OCI-LY3 (cell line): ENCODE data around the gene ITIH3.

Source experiments
- H2AFZ ChIP-seq: fragments of 200-600, 300-600 bp; shearing (Covaris generic); 2 replicates; pipeline ENCODE4 v1.6.0; 2014; ENCODE audit warnings: antibody characterized with exemption, low read depth, low read length
- H3K27ac ChIP-seq: fragments of 200-600, 300-600 bp; sonication (generic); 2 replicates; pipeline ENCODE4 v1.5.1; 2014; ENCODE audit warnings: mild to moderate bottlenecking, low read length, moderate library complexity, mixed read lengths
- H3K27me3 ChIP-seq: fragments of 200-600, 300-600 bp; sonication (generic); 2 replicates; pipeline ENCODE4 v1.6.1; 2014; ENCODE audit warnings: low read depth, low read length, mixed read lengths
- H3K36me3 ChIP-seq: fragments of 200-600, 300-600 bp; sonication (generic); replicated peaks from 2 replicates; pipeline ENCODE3; 2014; ENCODE audit warnings: low read depth, low read length, mixed read lengths
- H3K4me1 ChIP-seq: fragments of 300-600, 200-600 bp; sonication (generic); 2 replicates; pipeline ENCODE4 v1.6.1; 2014; ENCODE audit warnings: low read length, mixed read lengths
- H3K4me2 ChIP-seq: fragments of 200-600, 300-600 bp; sonication (generic); 2 replicates; pipeline ENCODE4 v1.6.1; 2014; ENCODE audit warnings: low read length, mixed read lengths
- H3K4me3 ChIP-seq: fragments of 300-600, 200-600 bp; sonication (generic); 2 replicates; pipeline ENCODE4 v1.5.1; 2014; ENCODE audit warnings: antibody characterized with exemption, mild to moderate bottlenecking, low read length, moderate library complexity
- H3K79me2 ChIP-seq: fragments of 300-600, 200-600 bp; shearing (Covaris generic); 2 replicates; pipeline ENCODE4 v1.6.1; 2014; ENCODE audit warnings: mild to moderate bottlenecking, low read length, mixed read lengths
- H3K9ac ChIP-seq: fragments of 300-600, 200-600 bp; shearing (Covaris generic); 2 replicates; pipeline ENCODE4 v1.6.0; 2014; ENCODE audit warnings: mild to moderate bottlenecking, low read length, moderate library complexity
- H3K9me3 ChIP-seq: fragments of 200-600, 300-600 bp; shearing (Covaris generic); 2 replicates; pipeline ENCODE4 v1.6.1; 2014; ENCODE audit warnings: low read length, mixed read lengths; ENCODE audit not compliant: insufficient read depth
- H4K20me1 ChIP-seq: fragments of 200-600, 300-600 bp; sonication (generic); 2 replicates; pipeline ENCODE4 v1.6.1; 2016; ENCODE audit warnings: low read length, mixed read lengths; ENCODE audit not compliant: insufficient read depth
- EZH2phosphoT487 ChIP-seq: fragments of 200-600 bp; shearing (Covaris generic); IDR thresholded peaks from 2 replicates; pipeline ENCODE4 v1.6.1; 2018; ENCODE audit warnings: antibody characterized with exemption, mixed run types, low read depth
- TF ChIP-seq, protein P1 (sequence below): fragments of 200-600, 300-600 bp; sonication (generic); IDR thresholded peaks from 2 replicates; pipeline ENCODE4 v1.5.1; 2014; ENCODE audit warnings: antibody characterized with exemption, low read length, low read depth

The ITIH3 gene

DNA sequence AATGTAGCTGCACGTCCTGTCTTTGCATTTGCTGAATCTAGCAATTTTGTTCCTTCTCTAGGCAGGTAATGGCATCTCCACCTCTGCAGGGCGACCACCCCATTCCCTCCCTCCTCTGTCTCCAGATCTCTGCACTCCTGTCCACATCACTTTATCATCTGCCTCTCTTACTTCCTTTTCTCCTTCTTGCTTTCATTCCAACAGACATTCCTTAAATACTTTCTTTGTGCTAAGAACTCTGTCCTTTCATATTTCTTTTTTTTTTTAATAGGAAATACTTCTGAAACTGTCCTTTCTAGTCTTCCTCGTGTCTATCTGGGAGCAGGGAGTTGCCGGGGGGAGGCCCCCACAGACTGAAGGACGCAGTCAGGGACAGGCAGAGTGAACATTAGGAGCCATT is 7.2 kb downstream of the ITIH3 start:
- Histone ChIP-seq H3K36me3 (no peaks in the 10 kb centered on the region), H3K9ac (no peak overlapping the region), H4K20me1 (no peaks in the 10 kb centered on the region), H3K4me1 (no peaks in the 10 kb centered on the region), H2AFZ (no peak overlapping the region), H3K4me3 (no peak overlapping the region), H3K9me3 (no peaks in the 10 kb centered on the region), H3K4me2 (no peak overlapping the region), H3K27ac (no peak overlapping the region), H3K27me3 (no peaks in the 10 kb centered on the region), H3K79me2 (no peaks in the 10 kb centered on the region)
- TF ChIP-seq, protein P1, sequence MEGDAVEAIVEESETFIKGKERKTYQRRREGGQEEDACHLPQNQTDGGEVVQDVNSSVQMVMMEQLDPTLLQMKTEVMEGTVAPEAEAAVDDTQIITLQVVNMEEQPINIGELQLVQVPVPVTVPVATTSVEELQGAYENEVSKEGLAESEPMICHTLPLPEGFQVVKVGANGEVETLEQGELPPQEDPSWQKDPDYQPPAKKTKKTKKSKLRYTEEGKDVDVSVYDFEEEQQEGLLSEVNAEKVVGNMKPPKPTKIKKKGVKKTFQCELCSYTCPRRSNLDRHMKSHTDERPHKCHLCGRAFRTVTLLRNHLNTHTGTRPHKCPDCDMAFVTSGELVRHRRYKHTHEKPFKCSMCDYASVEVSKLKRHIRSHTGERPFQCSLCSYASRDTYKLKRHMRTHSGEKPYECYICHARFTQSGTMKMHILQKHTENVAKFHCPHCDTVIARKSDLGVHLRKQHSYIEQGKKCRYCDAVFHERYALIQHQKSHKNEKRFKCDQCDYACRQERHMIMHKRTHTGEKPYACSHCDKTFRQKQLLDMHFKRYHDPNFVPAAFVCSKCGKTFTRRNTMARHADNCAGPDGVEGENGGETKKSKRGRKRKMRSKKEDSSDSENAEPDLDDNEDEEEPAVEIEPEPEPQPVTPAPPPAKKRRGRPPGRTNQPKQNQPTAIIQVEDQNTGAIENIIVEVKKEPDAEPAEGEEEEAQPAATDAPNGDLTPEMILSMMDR: no peak
- no peak for TF ChIP-seq EZH2phosphoT487

DNA sequence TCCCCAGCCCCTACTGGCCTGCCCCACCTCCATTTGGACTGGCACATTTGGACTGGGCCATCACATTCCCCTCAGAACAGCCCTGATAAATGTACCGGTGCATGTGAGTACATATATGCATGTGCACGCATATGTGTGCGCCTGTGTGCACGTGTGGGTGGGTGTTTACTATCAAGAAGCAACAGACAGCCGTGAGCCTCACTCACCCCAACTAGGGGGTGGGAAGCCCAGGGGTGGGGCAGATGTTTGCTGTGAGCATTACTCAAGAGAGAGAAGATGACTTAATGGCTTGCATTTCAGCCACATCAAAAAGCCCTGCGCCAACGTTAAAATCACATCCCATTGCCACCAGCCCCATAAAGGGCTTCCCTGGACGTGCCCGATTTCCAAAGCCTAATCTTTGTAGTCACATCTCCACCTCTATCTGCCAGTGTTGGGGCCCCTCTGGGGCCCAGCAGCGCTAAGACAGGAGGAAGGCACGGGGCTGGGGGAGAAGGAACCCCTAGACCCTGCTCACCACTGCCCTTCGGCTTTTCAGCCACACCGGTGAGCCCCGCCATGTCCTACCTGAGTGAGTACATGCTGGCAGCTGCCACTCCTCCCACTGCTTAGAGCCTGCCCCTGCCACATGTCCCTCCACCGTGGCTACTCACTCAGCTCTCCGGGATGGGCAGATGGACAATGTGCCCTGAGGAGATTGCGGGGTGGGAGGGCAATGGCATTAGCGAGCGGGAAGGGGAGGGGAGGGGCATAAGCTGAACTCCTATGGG is 10.9 kb downstream of the ITIH3 start:
- Histone ChIP-seq H4K20me1 (no peaks in the 10 kb centered on the region), H2AFZ (no peak overlapping the region), H3K9me3 (no peaks in the 10 kb centered on the region), H3K36me3 (no peaks in the 10 kb centered on the region), H3K4me2 (no peak overlapping the region), H3K9ac (no peak overlapping the region), H3K27me3 (no peaks in the 10 kb centered on the region), H3K4me1 (no peaks in the 10 kb centered on the region), H3K27ac (no peak overlapping the region), H3K79me2 (no peaks in the 10 kb centered on the region), H3K4me3 (no peak overlapping the region)
- TF ChIP-seq EZH2phosphoT487: no peak
- TF ChIP-seq, protein P1: no peak

DNA sequence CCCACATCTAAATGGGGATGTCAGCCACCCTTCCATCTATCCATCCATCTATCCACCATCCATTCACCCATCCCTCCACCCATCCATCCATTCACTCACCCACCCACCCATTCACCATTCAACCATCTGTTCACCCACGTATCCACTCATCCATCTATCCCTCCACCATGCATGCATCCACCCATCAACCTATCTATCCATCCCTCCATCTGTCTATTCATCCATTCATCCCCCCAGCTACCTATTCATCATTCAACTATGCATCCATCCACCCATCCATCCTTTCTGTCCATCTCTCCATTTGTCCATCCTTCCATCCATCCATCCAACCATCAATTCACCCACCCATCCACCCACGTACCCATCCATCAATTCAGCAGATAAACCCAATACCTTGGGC is 14.6 kb downstream of the ITIH3 start:
- Histone ChIP-seq H3K36me3 (no peaks in the 10 kb centered on the region), H3K9ac (no peak overlapping the region), H3K4me1 (no peaks in the 10 kb centered on the region), H3K79me2 (no peaks in the 10 kb centered on the region), H3K27me3 (no peaks in the 10 kb centered on the region), H4K20me1 (no peaks in the 10 kb centered on the region), H3K9me3 (no peaks in the 10 kb centered on the region), H2AFZ (no peak overlapping the region), H3K4me3 (no peak overlapping the region), H3K4me2 (no peak overlapping the region), H3K27ac (no peak overlapping the region)
- TF ChIP-seq, protein P1: no peak
- no peak for TF ChIP-seq EZH2phosphoT487

DNA sequence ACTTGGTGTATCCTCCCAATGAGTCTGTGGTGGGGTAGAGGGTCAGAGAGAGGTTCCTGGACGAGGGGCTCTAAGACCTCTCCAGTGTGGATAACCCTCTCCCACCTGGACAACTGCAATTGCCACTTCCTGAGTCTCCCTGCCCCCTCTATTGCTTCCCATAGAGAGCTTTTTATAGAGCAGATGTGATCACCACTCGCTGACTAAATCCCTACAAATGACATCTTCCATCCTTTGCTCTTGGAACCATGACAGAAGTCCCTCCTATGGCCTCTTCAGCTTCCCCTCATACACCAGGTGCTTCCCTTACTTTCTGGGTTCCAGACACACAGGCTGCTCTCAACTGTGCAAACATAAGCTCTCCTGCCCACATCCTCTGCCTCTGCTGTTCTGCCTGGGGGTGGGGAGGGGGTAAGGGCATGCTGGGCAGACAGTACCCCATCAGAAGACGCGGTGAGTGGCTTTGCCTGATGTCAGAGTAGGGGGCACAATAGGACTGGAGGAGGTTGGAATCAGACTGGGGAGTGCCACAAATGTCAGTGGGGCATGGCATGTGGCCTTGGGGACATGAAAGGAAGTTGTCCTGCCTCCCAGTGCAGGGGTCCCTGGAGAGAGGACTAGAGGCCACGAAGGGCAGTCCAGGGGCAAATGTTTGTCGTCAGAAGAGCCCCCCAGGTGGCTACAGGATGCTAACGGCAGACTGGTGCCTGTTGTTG is 15.2 kb downstream of the ITIH3 start:
- no peak overlapping the region for H2AFZ ChIP-seq
- H3K79me2 ChIP-seq: no peaks in the 10 kb centered on the region
- H4K20me1 ChIP-seq: no peaks in the 10 kb centered on the region
- H3K36me3 ChIP-seq: no peaks in the 10 kb centered on the region
- H3K9me3 ChIP-seq: no peaks in the 10 kb centered on the region
- TF ChIP-seq, protein P1: no peak
- no peak for TF ChIP-seq EZH2phosphoT487
- H3K4me3 ChIP-seq: no peak overlapping the region
- H3K4me1 ChIP-seq: no peaks in the 10 kb centered on the region
- H3K27me3 ChIP-seq: no peaks in the 10 kb centered on the region
- no peak overlapping the region for H3K4me2 ChIP-seq
- no peak overlapping the region for H3K27ac ChIP-seq
- H3K9ac ChIP-seq: no peak overlapping the region
